NCI-H146 treated with DMSO at 0.1 percent for 48 hours (cell line): Measurements from ENCODE around the gene LRPPRC.

Experiments
- DNase-seq: peaks from one replicate; lab custom pipeline; 2025; ENCODE audit not compliant: unreplicated experiment; lab: John Stamatoyannopoulos, UW

LRPPRC gene

GRCh38 chr2:43872151-43872550, 123.6 kb downstream of the LRPPRC start:
- DNase-seq = no peak

GRCh38 chr2:43855292-43855691, 140.5 kb downstream of the LRPPRC start:
- no peak for DNase-seq

- no peak for DNase-seq
These were observed 141.1 kb downstream of the LRPPRC start for GRCh38 chr2:43854671-43855070.

- DNase-seq = no peak
These were observed 142.4 kb downstream of the LRPPRC start for GRCh38 chr2:43853141-43854081.

GRCh38 chr2:43852196-43852730, 143.5 kb downstream of the LRPPRC start:
- no peak for DNase-seq

- no peak for DNase-seq
These were observed 144.5 kb downstream of the LRPPRC start for GRCh38 chr2:43851011-43851980.

GRCh38 chr2:43848214-43848613, 147.6 kb downstream of the LRPPRC start:
- no peak for DNase-seq

- DNase-seq = no peak
These were observed 149.5 kb downstream of the LRPPRC start for GRCh38 chr2:43846140-43846793.

GRCh38 chr2:43845181-43845580, 150.6 kb downstream of the LRPPRC start:
- no peak for DNase-seq

GRCh38 chr2:43842866-43843226, 152.9 kb downstream of the LRPPRC start:
- DNase-seq = no peak

- DNase-seq = no peak
These were observed 153.6 kb downstream of the LRPPRC start for GRCh38 chr2:43841949-43842865.

GRCh38 chr2:43840965-43841364, 154.8 kb downstream of the LRPPRC start:
- DNase-seq = no peak

GRCh38 chr2:43839776-43840564, 155.8 kb downstream of the LRPPRC start:
- DNase-seq = no peak

GRCh38 chr2:43838560-43839267, 157.1 kb downstream of the LRPPRC start, which contains the start of the genes ABCG5 and ABCG8:
TSS of gene ABCG5 (minus strand) at chr2:43838839. CDS start at chr2:43838679, 160 bp downstream.
TSS of gene ABCG8 (plus strand) at chr2:43838971. CDS start at chr2:43839054, 83 bp downstream.
- no peak for DNase-seq

GRCh38 chr2:43837831-43838559, 157.8 kb downstream of the LRPPRC start:
- DNase-seq = no peak

GRCh38 chr2:43837033-43837432, 158.8 kb downstream of the LRPPRC start:
- DNase-seq = no peak
